Activated CD8-positive, alpha-beta memory T cell treated with anti-CD3 and anti-CD28 coated beads, Interleukin-2, amount 50 U/mL, for 24 hours (primary cell): ENCODE results near the gene ASTN2.
"Not testable (repeated sequence)": the region's sequence is repeated elsewhere in the genome, so short reads cannot be mapped to it uniquely, and the experiment has no call there.

ENCODE experiments used
- DNase-seq: peaks from one replicate; pipeline ENCODE4 v3.0.0-alpha.2; 2020; ENCODE audit errors: extremely low read depth

ASTN2 gene

GRCh38 chr9:116465576-116466270 lies 949.1 kb downstream of the ASTN2 start:
- DNase-seq, result no peak

DNA sequence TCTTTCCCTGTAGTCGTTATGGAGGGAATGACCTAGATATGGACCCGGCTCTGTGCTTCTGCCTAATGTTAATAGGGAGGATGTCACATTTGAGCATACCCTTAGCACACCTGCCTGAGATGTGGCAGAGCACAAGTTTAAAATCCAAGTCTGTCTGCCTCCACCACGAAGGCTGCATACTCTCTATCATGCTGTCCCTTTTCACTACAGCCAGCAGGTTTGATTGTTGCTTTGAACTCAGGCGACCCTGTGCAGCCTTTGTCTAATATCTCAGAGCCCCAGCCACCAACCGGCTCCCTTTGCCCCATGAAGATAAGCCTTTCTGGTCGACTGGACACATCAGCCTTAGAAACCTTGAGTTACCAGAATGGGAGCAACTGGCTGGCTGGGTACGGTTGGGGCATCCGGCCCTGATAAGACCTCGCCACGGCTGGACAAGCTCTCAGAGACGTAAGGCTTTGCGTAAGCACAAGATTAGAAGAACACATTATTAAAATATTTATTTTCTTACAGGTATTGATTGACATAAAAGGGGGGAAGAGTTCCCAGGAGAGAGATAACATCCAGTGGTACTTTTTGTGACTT lies 949.8 kb downstream of the ASTN2 start:
- no peak for DNase-seq

- DNase-seq, result no peak
Observed at GRCh38 chr9:116464423-116464822, 950.4 kb downstream of the ASTN2 start.

DNA sequence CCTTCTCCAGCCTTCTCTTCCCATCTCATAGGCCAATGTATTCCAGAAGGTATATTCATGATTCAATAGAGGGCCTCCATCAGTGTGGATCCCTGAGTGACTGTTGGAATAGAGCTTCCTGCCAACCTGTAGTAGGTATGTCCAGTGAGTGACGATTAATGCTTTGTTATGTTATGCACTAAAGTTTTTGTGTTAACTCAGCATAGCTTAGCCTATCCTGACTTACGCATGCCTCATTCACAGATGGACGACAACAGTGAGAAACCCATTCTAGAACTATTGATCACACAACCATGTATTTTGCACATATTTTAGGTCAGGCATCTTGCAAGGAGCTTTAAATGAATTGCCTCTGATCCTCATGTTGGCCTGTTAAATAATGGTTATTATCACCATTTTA lies 953.2 kb downstream of the ASTN2 start:
- no peak for DNase-seq

DNA sequence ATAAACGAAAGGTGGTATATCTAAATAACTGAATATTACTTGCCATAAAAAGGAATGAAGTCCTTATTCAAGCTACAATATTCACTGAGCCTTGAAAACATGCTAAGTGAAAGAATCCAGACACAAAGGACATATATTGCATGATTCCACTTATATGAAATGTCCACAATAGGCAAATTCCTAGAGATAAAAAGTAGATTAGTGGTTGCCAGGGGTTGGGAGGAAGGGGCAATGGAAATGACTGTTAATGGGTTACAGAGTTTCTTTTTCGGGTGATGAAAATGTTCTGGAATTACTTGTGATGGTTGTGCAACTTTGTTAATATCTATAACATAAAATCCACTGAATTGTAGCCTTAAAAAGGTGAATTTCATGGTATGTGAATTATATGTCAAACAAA lies 954.8 kb downstream of the ASTN2 start:
- DNase-seq, result no peak

DNA sequence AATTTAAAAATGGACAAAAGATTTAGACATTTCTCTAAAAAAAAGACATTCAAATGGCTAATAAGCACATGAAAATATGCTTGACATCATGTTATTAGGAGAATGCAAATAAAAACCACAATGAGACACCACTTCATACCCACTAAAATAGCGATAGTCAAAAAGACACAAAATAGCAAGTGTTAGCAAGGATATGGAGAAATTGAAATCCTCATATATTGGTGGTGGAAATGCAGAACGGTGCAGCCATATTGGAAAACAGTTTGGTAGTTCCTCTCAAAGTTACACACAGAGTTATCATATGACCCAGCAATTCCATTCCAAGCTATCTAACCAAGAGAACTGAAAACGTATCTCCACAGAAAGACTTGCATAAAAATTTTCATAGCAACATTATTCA lies 955.3 kb downstream of the ASTN2 start:
- no peak for DNase-seq

GRCh38 chr9:116456490-116457088 lies 958.3 kb downstream of the ASTN2 start:
- no peak for DNase-seq

- DNase-seq, result not testable (repeated sequence)
Observed at GRCh38 chr9:116454539-116454938, 960.3 kb downstream of the ASTN2 start.

DNA sequence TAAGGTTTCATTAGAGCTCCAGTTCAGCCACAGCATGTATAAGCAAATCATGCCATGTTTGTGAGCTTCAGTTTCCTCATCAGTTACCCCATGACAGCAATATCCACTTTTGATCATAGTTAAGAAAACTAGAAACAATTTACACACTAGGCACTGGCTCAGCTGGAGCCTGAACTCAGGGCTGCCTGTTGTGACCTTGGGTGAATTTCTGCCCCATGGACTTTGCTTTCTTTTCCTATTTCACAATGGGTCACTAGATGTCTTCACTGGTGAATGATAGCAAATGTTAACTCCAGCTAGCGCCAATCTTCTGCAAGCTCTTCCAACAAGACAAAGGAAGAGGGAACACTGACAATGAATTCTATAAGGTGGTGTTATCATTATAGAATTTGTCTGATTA lies 961.1 kb downstream of the ASTN2 start:
- DNase-seq, result no peak

GRCh38 chr9:116452634-116453033 lies 962.2 kb downstream of the ASTN2 start:
- no peak for DNase-seq

GRCh38 chr9:116452227-116452626 lies 962.6 kb downstream of the ASTN2 start:
- no peak for DNase-seq

DNA sequence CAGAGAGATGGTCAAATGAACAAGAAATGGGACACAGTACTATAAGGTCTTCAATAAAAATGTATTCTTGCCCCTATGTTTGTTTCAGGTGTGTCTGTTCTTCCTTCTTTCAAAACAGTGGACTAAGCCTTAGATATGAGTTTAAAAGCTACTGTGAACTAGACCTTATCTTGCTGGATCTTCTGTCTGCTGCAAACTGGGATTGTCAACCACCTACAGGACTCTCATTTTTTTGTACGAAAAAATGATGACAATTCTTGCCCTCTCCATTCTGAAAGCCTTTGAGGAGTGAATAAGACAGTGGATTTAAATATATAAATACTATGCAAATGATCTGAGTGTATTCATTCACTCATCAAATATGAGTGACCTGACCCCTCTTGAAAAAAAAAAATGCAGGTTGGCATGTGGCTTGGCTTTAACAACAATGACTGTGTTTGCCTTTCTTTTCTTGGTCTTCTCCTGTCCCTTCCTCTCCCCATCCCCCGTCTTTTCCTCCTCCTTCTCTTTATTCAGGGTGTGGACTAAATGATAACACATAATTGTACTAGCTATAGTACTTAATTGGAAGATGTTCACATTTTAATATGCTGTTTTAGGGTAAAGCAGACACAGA lies 963.2 kb downstream of the ASTN2 start:
- DNase-seq, result no peak

- no peak for DNase-seq
Observed at GRCh38 chr9:116450378-116451139, 964.3 kb downstream of the ASTN2 start.

DNA sequence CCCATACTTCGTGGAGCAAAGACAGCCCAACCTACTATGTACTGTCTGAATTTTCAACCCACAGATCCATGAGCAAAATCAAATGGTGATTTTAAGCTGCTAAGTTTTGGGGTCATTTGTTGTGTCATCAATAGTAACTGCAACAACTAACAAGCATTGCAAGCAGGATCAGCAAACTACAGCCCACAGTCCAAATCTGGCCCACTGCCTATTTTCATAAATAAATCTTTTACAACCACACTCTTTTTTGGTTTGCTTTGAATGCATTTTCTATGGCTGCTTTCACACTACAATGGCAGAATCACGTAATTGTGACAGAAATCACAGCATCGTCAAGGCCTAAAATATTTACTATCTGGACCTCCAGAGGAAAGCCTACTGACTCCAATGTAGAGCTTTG lies 964.9 kb downstream of the ASTN2 start:
- no peak for DNase-seq

- DNase-seq, result no peak
Observed at GRCh38 chr9:116448431-116448830, 966.4 kb downstream of the ASTN2 start.

- no peak for DNase-seq
Observed at GRCh38 chr9:116447934-116448333, 966.9 kb downstream of the ASTN2 start.

DNA sequence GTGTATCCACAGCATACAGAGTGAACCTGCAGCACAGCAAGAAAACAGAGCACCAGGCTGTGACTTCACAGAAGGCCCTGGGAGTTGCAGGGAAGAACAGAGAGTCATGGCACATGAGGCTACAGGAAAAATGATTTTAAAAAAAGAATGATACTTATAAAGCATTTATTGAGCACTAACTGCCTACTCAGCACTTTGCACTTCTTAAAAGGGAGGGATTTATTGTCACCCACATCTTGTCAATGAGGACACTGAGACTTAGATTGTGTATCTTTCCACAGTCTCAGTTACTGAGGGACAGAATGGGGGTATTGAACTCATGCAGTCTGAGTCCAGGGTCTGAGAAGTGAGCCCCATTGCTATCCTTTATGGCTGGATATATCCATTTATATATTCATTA lies 972.3 kb downstream of the ASTN2 start:
- no peak for DNase-seq

DNA sequence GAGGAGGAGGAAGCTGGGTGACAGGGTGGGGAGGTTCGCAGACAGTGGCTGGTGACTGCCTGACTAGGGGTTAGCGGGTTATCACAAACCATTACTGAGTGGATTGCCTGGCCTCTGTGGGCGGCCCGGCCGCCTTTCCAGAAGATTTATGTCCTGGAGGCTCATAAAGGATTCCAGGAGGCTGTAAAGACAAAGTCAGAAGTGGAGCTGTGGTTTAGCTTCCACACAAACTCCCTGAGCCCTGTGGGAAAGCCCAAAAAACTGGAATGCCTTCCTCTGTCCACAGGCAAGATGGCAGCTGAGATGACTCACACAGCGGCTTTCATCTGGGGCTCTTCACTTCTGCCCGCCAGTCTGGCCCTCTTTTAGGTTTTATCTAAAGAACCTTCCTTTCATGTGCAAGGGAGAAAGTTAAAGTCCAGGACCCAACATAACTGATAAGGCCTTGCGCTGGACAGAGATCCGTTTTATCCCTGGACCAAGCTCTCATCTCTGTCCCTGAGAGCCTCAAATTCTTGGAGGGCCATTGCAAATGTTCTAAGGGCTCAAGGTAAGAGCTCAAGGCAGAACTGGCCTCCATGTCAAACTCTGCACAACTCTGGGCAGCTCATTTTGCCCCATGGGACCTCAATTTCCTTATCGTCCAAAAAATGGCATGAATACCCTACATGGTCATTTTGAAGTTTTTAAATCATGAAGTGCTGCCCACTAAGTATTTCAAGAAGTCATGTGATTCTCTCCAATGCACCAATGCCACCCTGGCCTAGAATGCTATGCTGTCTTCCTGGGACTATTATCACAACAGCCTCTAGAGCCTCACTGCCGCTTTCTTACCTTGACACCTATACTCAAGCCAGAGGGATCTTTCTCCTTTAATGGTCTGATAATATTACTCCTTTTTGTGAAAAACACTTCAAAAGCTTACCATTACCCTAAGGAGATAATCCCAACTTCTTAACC lies 977.2 kb downstream of the ASTN2 start:
- DNase-seq, result no peak

- no peak for DNase-seq
Observed at GRCh38 chr9:116436121-116436520, 978.7 kb downstream of the ASTN2 start.

DNA sequence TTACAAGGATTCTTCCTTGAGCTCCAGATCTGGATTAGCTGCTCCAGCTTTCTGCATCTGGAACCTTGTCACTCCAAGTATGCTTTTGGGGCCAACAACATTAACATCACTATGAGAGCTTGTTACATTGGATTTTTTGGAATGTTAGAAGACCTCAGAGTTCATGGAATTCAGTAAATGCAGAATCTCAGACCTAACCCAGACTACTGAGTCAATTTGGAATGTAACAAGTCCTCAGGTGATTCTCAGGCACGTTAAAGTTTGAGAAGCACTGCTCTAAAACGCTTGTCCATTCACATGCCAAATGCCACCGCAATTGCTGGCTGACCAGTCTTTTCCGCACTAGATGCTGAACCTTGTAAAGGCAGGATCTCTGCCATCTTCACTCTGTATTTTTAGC lies 979.2 kb downstream of the ASTN2 start:
- DNase-seq, result no peak

GRCh38 chr9:116434314-116434713 lies 980.5 kb downstream of the ASTN2 start:
- no peak for DNase-seq
